CD4-positive, alpha-beta T cell treated with Interleukin-15 for 4 hours (primary cell): ENCODE results near the gene EDEM1.
A peak's percentile ranks its signal among the peaks of the same experiment; 100 is the strongest.
"Not testable (repeated sequence)": the region's sequence is repeated elsewhere in the genome, so short reads cannot be mapped to it uniquely, and the experiment has no call there.

Source experiments
- DNase-seq: peaks from one replicate; pipeline ENCODE4 v3.0.0-alpha.2; 2020; ENCODE audit warnings: low spot score

Gene EDEM1

DNA sequence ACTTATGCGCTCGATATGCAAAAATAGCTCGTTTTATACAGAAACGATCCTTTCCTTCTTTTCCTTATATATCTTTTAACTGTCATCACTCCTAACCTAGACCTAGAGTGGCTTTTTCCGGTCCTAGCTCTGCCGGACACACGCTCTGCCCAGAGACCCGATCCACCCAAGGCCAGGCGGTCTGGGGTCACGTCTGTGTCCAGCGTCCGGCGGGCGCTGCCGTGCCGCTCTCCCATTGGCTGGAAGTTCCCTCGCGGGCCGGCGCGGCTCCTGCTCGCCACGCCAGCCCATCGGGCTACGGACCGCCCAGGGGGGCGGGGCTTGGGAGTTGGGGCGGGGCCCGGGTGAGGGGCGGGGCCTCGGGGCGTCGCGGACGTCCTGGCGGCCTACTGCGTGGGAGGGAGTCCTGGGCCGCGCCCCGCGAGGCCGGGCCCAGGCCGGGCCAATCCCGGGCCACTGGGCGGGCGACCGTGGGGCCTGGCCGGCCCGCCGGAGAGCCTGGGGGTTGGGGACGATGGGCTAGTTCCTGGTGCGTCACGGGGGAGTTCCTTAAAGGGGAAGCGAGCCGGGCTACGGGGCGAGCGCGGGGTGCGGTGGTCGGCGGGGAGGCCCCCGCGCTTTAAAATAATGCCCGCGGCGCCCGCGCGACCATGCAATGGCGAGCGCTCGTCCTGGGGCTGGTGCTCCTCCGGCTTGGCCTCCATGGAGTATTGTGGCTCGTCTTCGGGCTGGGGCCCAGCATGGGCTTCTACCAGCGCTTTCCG is at the start of gene EDEM1:
Gene EDEM1 (plus strand): TSS at position 552 of the 764 bp plus-strand sequence. CDS start 99 bp downstream, at position 651.
- peak; percentile 97 for DNase-seq

DNA sequence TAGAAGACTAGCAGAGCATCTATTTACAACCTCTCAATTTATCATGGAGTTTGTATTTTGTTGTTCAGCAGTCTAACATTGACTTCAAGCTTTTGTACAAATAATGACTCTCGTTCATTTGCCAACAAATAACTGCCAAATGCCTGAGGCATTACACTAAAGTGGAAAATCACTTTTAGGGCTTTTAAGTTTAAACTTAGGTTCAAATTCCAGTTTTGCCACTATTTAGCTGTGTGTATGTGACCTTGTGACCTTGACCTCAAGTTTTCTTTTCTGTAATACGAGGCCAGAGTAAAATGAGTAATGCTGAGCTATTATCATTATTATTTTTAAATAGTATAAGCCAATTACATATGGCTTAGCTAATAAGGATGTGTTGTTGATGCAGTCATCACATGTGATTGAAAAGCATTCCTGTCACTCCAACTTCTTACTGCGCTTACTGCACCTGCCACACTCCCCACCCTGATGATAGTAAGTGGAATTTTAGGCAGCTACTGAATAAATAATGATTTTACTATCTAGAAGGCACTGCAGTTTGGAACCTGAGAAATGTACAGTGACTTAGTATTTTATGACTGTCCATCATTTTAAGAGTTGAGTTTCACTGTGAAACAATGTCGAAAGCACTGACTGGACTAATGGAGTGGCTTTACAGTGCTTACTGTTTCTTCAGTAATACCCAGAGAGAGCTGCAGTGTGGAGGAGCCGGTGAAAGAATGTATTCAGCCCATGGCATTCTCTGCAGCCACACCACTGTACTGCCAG is 49.1 kb upstream of the EDEM1 start:
- DNase-seq = no peak

DNA sequence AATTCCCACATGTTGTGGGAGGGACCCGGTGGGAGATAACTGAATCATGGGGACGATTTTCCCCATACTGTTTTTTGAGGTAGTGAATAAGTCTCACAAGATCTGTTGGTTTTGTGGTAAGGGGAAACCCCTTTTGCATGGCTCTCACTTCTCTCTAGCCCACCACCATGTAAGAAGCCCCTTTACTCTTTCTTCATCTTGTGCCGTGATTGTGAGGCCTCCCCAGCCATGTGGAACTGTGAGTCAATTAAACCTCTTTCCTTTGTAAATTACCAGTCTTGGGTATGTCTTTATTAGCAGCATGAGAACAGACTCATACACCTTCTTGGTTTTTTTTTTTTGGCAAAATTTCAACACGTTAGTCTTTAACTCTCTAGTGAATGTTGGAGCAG is 47.3 kb upstream of the EDEM1 start:
- DNase-seq = no peak

DNA sequence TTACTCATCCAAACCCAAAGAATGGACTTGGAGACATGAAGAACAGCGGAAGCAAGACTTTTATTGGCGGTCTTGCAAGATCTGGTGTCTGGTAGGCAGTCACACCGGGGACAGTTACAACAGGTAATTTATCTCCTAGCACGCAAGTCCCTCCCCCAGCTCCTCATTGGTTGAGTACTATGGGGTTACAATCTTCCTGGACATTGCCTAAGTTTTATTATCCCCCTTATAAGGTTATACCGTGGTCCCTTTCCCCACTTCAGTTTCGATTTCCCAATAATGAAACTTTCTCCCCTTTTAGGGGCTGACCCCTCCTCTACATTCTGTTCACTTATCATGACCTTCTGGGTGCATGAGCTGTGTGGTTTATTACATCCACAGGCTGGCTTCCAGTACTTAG is 46.7 kb upstream of the EDEM1 start:
- DNase-seq = no peak

DNA sequence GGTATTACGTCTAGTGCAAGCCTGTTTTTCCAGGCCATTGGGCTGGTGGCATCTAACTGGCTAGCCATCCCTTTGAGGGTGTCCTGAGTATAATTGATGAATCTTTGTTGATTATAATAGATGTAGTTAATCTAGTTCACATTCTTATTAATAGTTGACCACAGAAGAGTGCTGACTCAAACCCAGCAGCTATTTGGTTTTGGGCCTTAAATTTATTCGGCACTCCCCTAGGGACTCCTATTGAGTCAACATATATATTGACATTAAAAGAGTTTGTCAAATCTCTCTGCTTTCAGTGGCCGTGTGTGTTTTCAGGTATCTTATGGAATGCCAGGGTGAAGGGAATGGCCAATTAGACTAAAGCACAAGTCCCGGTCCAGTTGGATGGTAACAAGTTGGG is 45.7 kb upstream of the EDEM1 start:
- DNase-seq = no peak

DNA sequence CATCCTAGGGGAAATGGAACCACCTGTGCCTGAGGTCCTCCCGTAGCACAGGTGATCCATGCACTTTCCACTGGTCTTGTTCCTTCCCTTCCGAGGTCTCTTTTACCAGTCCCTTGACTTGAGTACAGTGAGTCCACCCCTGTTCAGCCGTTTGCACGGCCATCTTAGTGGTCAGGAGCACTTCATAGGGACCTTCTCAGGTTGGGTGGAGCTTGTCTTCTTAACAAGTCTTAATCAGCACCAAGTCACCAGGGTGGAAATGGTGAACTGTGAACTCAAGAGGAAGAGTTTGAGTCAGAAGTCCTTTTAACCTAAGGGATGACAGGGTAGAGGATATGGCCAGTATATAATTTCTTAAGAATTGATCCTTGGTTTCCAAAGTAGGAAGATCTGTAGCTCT is 44.0 kb upstream of the EDEM1 start:
- no peak for DNase-seq

DNA sequence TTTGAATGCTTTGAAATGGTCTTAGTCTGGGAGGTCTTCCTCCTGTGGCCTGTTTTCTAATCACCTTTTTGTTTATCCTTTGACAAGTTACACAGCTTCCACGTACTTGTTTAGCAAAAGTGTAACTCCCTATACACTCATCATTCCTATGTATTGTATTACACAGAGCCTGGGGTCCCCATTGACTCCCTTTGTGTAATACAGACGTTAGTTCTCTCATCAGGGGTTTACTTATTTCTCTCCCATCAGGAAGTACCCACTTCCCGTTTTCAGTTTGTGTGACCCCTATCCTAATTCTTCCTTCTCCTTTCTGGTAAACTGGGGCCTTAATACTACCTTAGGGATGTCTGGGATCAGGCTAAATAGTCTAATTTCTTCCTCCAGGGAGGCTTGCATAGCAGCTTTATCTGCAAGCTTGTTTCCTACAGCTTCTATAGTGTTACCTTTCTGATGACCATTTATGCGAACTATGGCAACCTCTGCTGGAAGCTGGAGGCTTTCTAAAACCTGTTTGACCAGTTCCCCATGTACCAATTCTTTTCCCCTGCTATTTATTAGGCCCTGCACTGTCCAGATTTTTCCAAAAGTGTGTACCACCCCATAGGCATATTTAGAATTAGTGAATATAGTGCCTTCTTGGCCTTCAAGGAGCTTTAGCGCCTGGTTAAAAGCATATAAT is 43.1 kb upstream of the EDEM1 start:
- no peak for DNase-seq

DNA sequence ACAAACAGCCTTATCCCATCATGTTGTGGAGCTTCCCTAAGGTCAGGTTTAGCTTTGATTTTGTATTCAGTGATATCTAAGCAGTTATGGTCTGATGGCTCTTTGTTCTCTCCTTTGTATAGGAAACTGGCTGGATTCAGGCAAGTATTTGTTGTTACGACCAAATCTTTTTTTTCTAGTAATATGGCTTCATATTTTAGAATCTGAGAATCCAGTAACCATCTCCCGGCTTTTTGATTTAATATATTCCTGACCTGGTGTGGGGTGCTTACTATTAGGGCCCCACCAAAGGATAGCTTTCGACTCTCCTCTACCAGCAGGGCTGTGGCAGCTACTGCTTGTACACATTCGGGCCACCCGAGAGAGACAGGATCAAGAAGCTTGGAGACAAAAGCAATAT is 42.4 kb upstream of the EDEM1 start:
- DNase-seq = no peak

DNA sequence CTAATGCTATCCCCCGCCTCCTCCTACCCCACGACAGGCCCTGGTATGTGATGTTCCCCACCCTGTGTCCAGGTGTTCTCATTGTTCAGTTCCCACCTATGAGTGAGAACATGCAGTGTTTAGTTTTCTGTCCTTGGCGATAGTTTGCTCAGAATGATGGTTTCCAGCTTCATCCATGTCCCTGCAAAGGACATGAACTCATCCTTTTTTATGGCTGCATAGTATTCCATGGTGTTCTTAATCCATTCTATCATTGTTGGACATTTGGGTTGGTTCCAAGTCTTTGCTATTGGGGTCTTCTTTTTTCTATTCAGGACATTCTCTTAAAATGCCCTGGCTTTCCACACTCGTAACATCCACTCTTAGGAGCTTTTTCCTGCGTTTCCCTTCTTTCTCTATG is 40.4 kb upstream of the EDEM1 start:
- not testable (repeated sequence) for DNase-seq

DNA sequence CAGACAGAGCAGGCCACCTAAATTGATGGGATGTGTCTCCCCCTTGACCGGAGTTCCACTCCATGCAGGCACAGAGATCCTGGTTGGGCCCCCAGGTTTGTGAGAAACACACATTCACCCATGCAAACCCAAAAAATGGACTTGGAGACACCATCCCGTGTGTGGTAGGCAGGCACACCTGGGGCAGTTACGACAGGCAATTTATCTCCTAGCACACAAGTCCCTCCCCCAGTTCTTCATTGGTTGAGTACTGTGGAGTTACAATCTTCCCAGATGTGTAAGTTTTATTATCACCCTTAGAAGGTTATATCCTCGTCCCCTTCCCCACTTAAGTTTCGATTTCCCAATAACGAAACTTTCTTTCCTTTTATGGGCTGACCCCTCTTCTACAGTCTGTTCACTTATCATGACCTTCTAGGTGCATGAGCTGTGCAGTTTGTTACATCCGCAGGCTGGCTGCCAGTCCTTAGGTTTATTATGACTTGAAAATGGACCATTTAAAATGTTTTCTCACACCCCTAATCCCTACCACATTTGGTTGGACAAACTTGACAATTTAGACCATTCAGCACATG is 38.1 kb upstream of the EDEM1 start:
- no peak for DNase-seq

DNA sequence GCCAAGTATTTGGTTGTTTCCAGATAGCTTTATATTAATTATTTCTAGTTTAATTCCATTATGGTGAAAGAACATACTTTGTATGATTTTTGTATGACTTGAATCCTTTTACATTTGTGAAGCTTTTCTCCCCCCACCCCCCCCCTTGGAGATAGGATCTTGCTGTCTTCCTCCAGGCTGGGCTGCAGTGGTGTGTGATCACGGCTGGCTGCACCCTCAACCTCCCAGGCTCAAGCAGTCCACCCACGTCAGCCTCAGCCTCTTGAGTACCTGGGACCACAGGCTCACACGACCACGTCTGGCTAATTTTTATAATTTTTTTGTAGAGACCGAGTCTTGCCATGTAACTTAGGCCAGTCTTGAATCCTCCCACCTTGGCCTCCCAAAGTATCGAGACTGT is 35.9 kb upstream of the EDEM1 start:
- no peak for DNase-seq

DNA sequence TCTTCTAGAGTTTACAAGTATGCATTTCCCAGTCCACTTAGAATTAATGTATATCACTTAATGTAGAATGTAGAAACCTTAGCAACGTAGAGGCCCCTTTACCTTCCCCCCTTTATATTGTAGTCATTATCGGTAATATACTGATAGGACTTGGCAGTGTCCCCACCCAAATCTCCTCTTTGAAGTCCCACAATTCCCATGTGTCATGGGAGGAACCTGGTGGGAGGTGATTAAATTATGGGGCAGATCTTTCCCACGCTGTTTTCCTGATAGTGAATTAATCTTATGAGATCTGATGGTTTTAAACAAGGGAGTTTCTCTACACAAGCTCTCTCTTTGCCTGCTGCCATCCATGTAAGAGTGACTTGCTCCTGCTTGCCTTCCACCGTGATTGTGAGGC is 34.4 kb upstream of the EDEM1 start:
- DNase-seq = no peak

DNA sequence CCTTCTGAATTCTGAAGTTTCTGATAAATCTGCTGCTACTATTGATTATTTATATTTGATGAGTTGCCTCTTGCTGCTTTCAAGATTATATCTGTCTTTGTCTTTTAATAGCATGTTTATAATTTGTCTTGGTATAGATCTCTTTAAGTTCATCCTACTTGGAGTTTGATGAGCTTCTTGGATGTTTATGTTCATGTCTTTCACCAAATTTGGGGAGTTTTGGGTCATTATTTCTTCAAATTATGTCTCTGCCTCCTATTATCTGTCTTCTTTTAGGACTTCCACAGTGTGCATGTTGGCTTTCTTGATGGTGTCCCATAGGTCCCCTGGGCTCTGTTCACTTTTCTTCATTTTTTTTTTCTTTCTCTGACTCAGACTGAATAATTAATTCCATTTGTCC is 32.3 kb upstream of the EDEM1 start:
- DNase-seq = no peak

DNA sequence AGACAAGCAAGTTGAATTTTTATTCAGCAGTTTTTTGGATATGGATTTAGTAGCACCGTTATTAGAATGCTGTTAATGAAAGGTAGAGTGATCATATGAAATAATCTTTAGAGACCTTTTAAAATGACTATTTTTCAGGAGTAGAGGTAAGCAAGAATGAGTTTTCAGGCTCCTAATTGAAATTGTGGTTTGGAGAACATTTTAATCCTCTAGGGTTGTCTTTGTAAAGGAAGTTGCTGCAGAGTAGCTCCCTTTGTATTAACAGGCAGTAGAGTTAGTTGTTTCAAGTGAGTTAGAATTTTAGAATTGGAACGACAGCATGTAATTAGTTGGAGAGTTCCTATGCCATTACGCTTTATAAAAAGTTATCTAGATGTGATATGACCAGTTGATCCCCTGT is 27.2 kb upstream of the EDEM1 start:
- DNase-seq = no peak

DNA sequence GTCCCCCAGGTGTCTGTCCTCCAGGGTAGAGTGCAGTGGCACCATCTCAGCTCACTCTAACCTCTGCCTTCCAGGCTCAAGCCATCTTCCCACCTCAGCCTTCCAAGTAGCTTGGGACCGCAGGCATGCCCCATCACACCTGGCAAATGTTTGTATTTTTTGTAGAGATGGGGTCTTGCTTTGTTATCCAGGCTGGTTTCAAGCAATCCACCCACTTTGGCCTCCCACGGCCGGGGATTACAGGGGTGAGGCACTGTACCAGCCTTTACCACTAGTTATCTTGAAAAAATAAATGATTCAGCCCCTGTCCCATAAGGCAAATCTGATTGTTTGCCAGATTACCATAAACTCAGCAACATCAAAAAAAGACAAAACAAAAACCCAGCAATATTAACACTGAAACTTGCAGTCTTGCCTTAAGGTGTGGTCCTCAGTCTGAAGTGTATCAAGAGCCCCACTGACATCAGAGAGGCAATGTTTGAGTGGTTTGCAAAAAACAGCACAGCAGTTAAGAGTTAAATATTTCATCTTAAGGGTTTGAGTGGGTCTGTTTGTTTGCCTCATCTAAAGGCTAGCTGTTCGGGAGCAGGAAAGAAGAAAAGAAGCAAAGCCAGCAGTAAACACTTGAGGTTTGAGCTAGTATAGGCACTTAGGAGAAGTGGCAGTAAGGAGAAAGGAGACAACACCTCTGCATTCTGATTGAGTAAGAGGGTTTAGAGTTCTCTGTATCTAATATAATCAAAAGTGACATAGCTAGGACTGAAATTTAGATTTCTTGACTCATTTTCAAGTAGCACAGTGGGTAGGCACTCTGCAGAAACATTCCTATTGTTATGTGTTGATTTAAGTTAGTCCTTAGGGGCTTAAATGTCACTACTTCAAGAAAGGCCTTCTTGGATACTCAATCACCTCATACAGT is 26.3 kb upstream of the EDEM1 start:
- DNase-seq = no peak

DNA sequence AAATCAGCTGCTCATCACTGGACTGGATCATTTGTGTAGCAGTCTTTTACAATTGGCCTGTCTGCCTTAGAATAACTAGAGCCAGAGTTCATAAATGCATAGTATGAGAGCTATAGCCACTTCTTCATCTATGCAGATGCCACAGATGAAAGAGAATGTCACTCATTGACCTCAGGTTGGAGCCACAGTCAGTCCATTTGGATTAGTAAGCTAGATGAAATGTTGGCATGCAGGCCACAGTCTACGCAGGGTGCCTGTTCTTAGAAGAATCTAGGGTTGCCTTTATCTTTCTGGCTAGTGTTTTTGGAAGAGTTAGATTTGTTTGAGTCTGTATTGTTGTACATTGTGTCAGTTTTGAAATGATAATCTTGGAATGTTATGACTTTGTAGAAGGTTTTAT is 25.4 kb upstream of the EDEM1 start:
- no peak for DNase-seq

DNA sequence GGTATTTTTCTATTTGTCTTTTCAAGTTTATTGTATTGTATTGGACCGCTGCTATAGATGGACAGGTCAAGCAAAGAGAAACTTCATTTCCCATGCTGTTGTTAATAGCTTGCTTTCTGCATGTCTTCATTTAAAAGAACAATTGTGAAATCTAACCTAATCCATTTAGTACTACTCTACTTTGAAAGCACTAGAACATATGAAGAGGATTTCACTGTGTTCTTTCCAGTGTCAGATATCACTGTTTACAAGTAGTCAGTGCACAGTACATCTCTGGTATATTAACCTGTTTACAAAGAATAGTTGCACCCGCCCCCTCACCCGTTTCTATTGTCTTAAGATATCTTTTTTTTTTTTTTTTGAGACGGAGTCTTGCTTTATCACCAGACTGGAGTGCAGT is 21.8 kb upstream of the EDEM1 start:
- no peak for DNase-seq

DNA sequence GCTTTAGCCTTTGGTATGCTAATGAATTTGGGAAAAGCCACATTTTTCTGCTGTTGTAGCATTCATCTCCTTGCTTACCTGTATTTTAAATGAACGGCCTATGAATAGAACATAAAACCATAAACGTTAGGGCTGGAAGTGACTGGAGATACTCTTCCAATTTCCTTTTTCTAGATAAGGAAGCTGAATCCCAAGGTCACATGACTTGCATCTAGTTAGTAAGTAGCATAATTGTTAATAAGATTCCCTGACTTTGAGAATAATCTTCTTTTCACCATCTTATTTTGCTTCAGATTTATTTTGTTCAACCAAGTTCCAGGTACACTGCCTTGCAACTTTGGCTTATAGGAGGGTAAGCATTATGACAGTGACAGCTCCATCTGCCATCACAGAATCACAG is 20.7 kb upstream of the EDEM1 start:
- no peak for DNase-seq

DNA sequence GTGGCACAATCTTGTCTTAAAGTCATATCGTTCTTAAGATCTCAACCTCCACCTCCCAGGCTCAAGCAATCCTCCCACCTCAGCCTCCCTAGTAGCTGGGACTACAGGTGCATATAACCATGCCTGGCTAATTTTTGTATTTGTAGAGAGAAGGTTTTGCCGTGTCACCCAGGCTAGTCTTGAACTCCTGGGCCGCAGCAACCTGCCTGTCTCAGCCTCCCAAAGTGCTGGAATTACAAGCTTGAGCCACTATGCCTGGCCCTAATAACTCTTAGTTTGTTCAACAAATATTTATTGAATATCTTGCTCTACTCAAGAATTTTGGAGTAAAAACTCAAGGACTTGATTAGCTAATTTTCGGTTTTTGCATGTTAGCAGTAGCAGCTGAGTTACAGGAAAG is 19.4 kb upstream of the EDEM1 start:
- no peak for DNase-seq

DNA sequence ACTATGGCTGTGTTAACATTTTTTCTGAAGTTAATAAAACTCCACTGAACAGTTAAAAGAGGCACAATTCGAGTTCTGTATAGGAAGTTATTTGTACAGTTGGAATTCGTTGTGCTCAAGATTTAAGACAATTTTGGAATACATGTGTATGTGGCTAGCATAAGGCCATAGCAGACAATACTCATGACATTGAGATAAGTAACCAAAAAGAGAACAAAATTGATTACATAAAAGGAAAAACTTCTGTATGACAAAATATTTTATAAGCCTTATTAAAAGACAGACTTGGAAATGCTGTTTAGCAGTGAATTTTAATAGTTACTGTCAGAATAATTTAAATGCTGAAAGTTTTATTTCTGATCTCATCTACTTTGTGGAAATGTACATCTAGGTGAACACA is 17.7 kb upstream of the EDEM1 start:
- no peak for DNase-seq

DNA sequence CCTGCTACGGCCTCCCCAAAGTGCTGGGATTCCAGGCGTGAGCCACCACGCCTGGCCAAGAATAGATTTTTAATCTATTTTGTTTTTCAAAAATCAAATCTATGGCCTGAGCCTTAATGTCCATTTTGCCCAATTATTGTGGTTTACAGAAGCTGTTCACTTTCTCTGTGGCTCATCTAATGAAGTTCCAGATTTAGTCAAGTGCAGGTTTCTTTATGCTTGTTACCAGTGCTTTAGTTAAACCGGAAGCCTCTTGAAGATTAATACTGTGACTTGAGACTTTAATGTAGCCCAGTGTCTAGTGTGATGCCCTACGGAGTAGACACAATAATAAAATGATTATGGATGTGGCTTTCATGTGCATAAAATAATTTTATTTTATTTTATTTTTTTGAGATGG is 16.5 kb upstream of the EDEM1 start:
- DNase-seq = no peak

DNA sequence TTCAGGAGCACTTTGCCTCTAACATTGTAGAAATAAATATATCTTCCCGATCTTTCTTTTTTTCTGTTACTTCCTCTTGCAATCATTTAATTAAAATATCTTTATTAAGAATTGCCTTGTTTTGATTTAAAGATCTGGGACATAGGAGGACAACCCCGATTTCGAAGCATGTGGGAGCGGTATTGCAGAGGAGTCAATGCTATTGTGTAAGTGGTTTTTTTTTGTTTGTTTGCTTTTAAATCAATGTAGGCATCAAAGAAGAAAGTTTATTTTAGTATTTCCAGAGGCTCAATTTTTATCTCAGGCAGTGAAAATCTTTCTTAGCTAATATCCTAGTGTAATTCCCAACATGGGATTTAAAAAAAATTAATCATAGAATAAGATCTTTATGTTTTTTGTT is 15.5 kb upstream of the EDEM1 start:
- no peak for DNase-seq
